Astrocyte of the cerebellum (primary cell): ENCODE measurements around the gene RAET1G.
"Not testable (repeated sequence)": the region's sequence is repeated elsewhere in the genome, so short reads cannot be mapped to it uniquely, and the experiment has no call there.

Source experiments
- DNase-seq: peaks from one replicate; pipeline ENCODE4 v3.0.0-alpha.2; 2011; ENCODE audit warnings: low read depth
- H3K4me3 ChIP-seq: 2 replicates; pipeline ENCODE4 v1.5.1; 2011; ENCODE audit warnings: mild to moderate bottlenecking, low read depth, low read length, moderate library complexity
- CTCF ChIP-seq: IDR thresholded peaks from 2 replicates; pipeline ENCODE4 v1.5.1; 2012; ENCODE audit warnings: low read length, low read depth, moderate library complexity, mild to moderate bottlenecking; ENCODE audit errors: missing control alignments
- in situ Hi-C: cut with HindIII; loops from 2 replicates; pipeline ENCODE4 v1.10.0; 2017; ENCODE audit warnings: low sequenced_read_pairs

The RAET1G gene

DNA sequence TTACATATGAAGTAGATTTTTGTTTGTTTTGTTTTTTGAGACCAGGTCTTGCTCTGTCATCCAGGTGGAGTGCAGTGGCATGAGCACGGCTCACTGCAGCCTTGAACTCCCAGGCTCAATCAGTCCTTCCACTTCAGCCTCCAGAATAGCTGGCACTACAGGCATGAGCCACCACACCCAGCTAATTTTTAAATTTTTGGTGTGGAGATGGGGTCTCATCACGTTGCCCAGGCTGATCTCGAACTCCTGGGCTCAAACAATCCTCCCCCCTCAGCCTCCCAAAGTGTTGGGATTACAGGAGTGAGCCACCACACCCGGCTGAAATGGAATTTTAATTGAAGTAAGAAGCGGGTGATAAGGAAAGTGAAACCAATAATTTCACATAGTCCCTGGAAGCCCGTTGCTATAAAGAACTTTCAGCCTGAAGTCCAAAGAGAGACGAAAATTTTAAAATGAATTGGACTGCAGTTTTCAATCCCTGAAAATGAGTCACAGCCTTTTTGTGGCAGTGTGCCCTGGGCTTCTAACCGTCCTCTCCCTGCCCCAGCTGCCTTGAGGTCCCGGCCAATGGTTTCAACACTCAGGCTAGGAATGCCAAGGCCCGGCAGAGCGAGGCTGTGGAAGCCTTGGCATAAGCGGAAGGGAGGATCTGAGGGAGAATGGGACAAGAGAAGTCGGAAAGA lies 25.8 kb downstream of the RAET1G start:
- no peak for TF ChIP-seq CTCF
- H3K4me3 ChIP-seq: peak overlapping the region; percentile 23
- in situ Hi-C loops: no loop called here
- peak; percentile 86 for DNase-seq

- H3K4me3 ChIP-seq: no peak overlapping the region
- in situ Hi-C loops: no loop called here
- no peak for TF ChIP-seq CTCF
- DNase-seq: no peak
Observed at GRCh38 chr6:149896491-149896890, 26.4 kb downstream of the RAET1G start.

DNA sequence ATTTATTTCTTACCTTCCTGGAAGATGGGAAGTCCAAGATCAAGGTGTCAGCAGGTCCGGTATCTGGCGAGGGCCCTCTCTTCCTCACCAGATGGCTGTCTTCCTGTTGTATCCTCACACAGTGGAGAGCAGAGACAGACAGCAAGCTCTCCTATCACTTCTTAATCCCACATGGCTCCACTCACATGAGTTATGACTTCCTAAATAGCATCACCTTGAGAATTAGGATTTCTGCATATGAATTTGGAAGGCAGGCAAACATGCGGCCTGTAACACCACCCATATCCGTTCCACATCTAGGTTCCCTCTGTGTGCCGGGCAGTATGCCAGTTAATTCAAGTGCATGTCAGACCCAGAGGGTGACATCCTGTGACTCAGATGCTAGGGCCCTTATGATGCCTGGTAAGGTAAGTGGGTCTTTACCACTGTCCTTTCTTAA lies 27.1 kb downstream of the RAET1G start:
- no peak for TF ChIP-seq CTCF
- DNase-seq: peak; percentile 43
- in situ Hi-C loops: no loop called here
- no peak overlapping the region for H3K4me3 ChIP-seq

GRCh38 chr6:149895048-149895590 lies 27.8 kb downstream of the RAET1G start:
- no peak for TF ChIP-seq CTCF
- in situ Hi-C loops: no loop called here
- peak; percentile 11 for DNase-seq
- H3K4me3 ChIP-seq: no peak overlapping the region

DNA sequence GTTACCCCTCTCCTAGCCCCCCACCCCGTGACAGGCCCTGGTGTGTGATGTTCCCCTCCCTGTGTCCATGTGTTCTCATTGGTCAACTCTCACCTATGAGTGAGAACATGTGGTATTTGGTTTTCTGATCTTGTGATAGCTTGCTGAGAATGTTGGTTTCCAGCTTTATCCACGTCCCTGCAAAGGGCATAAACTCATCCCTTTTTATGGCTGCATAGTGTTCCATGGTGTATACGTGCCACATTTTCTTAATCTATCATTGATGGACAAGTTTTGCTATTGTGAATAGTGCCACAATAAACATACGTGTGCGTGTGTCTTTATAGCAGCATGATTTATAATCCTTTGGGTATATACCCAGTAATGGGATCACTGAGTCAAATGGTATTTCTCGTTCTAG lies 31.1 kb downstream of the RAET1G start:
- H3K4me3 ChIP-seq, in situ Hi-C loops, DNase-seq: not testable (repeated sequence)

GRCh38 chr6:149891259-149891658 lies 31.7 kb downstream of the RAET1G start:
- in situ Hi-C loops: no loop called here
- H3K4me3 ChIP-seq: no peak overlapping the region
- DNase-seq: no peak
- no peak for TF ChIP-seq CTCF

DNA sequence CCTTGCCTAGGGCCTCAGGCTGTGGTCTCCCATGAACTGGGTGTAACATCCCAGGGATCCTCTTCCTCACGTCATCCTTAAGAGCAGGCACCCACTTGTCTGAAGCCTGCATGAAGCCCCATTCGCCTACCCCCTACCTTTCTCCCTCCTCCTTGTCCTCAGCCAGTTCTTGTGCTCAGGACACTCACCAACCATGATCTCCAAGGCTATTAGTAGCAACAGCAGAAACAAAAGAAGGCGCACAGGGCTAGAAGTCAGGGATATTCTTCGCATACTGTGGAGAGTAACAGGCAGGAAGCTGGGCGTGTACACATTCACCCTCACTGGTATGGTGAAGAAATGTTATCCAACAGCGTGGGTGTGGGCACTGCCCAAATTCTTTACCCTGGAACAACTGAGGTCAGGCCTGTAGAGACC lies 32.3 kb downstream of the RAET1G start:
- no peak for TF ChIP-seq CTCF
- DNase-seq: no peak
- in situ Hi-C loops: no loop called here
- no peak overlapping the region for H3K4me3 ChIP-seq
